GM21576 (cell line): ENCODE measurements around the gene TTI1.

Source experiments
- ATAC-seq: cut with Tn5 transposase; IDR thresholded peaks from one replicate; pipeline ENCODE4 v1.9.1; 2021; ENCODE audit warnings: mild to moderate bottlenecking, moderate library complexity; ENCODE audit not compliant: unreplicated experiment

Gene TTI1

DNA sequence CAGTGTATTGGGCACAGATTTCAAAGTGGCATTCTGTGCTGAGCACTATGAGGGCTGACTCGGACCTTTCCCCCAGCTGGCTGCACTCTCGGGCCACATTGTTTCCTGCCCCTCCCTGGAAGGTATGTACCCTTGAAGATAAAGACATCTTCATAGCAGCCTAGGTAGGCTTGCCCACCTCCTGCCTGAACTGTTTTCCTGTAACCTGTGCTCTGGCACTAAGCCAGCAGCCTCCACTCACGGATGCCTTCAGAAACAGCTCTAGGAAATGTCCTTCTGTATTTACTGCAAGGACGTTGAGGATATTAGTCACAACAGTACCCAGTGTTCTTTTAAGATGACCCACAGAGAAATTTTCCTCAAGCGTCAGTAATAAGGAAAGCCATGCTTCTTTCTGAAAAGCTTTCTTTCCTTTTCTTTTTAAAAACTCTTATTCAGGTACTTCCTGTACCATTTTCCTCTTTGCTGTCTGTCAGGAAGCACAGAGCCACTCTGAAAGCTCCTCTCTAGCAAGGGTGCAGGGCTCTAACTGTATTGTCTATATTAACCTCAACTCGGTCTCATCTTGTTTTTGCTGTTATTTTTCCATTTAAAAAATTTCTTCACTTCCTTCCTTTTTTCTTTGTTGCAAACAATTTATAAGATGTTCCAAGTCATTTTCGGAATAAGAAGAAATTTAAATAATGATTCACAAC lies 43.5 kb downstream of the TTI1 start:
- no peak for ATAC-seq

DNA sequence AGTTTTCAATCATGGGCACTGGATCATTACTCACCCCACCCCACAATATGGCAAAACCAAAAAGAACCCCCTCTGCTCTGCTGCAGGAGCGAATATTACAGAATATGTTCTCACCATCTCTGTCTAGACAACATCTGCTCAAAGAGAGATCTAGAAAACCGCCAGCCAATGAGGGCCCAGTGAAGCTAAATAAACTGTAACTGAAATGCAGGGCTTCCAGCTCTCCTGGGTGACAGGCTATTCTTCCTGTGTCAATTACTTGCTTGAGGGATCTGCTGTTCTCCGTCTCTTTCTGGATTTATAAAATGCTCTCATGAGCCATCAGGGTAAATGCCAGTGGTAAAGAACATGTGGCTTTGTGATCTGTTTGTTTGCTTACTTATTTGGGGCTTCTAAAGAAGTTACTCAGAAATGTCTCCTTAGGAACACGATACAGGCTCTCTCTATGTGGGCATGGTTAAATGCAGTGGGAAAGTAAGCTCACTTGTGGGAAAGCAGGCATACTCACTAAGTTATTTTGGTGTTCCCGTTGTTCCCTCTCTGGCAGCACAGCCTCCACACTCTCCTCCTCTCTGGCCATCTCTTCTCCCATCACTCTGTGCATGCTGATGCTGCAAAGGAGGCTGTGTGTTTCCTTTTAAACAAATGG lies 44.8 kb downstream of the TTI1 start:
- ATAC-seq: no peak

DNA sequence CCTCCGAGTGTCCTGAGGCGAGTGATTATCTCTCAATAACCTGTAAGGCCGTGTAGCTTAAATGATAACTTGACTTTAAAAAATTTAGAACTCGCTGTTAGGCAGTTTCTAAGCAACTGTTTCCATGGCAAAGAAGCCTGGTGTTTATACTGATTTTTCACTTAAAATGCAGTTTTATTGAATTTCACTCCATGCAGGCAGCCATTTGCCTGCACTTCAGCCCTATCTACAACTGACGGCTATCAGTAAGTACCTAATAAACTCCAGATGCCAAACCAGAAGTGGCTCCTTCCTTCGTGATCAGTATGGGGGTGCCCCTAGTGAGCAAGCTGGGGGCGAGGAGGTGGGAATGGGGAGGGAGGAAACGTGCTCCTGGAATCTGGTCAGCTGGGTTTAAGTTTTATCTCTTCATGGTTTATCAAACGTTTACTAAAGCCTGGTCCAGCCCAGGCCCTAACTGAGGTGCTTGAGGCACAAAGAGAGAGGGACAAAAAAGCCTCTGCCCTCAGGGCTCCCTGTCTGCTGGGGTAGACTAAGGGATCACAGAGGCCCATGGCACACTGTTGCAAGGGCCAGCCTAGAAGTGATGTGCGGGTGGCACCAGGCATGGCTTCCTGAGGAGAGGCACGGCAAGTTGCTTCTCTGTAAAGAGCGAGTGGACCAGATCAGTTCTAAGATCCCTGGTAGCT lies 45.5 kb downstream of the TTI1 start:
- ATAC-seq: no peak

DNA sequence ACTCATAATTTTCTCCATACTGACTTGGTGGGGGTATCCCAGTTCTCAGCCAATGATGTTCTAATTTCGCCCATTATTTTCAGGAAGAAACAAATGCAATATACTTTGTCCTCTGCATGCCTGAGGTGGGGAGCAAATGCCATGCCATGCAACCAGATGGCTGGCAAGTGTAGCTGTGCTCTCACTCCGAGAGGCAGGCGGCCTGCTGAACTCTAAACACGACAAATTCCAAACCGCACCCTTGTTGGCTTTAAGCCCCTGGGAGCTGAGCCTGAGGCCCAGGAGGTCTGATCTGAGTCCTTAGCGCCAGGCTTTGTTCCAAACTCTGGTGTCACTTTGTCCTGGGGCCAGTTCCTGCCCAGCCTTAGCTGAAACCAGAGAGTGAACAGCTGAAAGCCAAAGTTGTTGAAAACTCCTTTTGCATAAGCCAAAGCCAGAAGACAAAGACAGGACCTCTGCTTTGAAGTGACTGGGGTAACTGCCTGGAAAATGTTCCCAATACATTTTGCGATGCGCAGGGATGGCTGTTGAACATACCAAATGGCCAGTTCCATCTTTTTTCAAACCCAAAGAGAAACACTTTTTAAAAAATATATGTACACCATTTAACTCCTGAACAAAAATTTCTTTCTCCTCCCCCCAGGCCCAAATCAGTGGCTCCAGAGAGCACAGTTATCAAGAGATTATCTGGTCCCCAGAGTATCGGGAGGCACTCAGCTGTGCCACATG lies 46.2 kb downstream of the TTI1 start:
- ATAC-seq: no peak

DNA sequence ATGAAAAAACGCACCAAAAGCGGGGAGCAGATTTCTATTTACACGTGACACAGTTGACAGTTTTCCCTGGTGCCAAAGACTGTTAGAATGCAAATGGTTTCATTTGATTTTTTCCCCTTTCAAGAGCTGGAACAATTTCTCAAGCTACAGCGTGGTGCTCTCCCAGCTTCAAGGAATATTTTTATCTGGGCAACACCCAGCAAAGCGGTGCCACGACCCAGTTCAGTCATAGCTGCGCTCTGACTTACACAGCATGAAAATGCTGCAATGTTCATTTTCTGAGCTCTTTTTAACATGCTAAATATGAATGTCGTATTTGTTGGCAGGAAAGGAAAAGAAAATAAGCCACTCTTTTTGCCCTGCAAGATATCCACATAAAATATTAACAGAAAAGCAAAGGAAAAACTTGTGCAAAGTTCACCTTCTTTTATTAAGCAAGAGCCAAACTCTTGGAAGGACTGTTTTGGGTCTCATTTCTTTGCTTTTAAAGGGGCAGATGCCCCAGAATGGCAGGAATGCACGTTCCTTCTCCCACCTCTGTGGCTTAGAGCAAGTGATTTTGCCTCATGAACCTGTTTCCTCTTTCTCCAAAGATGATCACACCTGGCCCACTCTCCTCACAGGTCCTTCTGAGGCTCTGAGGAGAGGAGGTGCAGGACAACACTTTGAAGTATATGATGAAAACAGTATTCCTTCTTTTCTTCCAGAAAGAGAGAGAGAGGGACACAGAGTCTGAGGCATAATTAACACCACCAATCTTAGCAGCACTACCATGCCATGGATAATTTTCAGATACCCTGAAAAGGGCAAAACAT lies 47.0 kb downstream of the TTI1 start:
- no peak for ATAC-seq

DNA sequence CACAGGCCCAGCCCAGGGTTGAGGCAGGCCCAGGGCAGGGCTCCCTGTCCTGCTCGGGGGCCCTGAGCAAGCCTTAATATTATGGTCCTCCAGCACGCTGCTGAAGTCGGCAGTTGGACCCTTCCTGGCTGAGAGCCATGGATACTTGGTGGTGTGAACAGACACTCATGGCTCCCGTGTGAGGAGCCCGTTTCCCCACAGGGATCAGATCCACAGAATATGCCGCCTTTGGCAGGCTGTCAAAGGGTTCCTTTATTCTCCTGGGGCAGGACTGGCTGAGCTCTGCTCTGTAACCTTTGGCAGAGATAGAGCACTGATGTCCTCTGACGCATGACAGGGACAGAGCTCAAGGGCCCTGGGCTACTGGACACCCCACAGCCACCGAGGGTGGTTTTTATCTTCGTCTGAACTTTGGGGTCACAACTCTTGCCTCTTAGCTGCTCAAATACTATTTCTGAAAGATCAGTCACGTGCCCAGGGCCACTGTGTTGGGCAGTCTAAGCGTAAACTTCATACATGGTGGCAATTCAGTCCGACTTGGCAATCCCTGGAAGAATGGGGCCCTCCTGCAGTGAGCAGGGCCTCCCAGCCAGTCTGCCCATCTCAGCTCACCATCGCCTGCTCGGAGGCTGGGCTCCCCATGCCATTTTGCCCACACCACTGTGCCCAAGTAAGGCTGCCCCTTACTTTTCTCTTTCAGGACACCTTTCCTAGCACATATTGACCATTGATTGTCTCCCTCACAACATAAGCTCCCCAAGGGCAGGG lies 49.1 kb downstream of the TTI1 start:
- ATAC-seq: no peak

DNA sequence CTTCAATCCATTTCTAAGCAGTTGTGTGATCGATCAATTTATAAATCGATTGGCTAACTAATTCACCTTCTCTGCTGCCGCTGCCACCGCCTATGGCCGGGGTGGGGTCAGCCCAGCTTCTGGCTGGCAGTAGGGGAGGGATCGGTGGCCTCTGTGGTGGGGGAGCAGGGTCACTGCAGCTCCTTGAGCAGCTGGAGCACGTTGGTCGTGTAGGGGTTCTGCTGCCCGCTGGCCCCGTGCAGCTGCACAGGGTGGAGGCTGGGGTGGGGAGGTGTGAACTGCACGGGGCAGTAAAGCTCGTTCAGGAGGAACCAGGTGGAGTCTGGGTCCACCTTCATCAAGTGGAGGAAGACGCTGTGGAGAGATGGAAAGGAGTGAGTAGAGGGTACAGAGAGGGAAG lies 50.0 kb downstream of the TTI1 start:
- no peak for ATAC-seq

DNA sequence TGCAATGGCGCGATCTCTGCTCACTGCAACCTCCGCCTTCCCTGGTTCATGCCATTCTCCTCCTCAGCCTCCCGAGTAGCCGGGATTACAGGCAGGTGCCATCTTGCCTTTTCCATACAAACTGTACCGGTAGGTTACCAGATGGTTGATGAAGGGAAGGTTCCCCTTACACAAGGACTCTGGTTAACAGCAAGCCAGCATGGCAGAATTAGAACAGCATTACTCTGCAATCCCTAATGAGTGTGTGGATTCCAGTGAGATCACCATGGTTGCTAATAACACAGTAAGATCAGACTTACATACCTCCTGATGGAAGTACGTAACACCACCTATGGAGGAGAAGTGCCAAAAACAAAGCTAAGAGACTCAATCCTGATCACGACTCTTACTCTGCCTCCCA lies 51.7 kb downstream of the TTI1 start:
- no peak for ATAC-seq

DNA sequence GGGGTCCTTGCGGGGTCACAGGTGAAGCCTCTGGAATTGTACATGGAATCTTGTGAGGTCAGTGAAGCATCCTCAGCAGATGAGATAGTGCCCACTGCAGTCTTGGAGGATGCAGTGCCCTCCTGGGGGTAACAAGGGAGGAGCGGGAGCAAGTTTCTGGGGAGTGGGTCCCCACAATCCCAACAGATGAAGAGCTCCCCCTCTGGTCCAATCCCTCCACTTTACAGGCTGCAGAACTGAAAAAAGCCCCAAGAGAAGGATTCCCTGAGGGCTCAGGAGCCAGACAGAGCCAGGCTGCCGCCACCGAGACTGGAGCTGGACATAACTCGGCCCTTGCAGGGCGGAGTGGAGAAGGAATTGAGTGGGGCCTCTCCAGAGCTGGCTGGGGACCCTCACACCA lies 52.4 kb downstream of the TTI1 start:
- no peak for ATAC-seq

DNA sequence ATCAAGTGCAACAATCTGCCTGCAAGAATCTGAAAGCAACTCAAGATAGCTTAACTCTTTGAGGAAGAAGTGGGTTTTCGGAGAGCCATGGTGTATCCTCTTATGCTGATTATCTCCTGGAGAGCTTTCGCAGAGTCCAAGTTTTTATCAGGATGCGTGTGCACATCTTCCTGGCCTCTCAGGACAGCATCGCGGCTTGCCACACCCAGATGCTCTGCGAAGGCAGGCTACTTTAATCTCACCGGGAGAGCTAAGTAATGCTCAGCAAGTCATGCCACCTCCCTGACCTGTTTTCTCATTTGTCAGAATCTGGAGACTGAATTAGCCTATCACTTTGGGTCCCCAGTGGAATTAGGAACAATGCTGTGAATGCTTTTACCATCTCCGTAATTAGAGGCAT lies 52.9 kb downstream of the TTI1 start:
- ATAC-seq: no peak

DNA sequence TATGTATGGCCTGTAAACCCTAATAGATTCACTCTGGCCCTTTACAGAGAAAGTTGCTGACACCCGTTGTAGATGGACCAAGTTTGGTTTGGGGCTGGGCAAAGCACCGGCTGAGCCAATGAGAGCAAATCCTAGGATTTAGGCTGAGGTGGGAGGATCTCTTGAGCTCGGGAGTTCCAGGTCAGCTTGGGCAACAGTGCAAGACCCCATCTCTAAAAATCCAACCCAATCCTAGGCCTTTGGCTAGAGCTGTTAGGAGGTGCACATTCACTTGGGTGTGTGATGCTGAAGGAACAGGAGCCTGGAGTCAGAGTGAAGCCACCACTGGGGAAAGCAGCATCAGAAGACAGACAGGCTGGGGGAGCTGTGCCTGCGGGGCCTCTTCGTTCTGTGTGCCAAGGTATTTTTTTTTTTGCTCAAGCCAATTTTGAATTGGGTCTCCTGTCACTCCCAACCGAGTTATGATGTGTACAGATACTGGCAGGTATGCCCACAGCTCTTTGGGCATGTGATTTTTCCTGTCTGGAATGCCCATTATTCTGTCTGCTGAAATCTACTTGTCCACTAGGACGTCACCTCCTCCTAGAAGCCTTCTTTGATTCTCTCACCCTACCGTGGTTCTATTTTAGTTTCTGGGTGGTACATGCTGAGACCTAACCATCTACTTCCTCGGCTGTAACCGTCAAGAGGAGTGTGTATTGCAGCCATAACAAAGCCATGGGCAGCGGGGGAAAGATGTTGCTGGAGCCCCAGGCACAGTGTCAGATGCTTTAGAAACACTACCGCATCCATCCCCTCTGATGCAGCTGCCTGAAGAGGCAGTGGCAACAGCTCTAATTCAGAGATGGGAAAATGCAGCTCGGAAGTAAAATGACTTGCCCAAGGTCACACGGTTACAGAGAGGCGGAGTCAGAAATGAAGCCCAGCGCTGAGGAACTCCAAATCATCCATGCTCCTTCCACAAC lies 54.0 kb downstream of the TTI1 start:
- no peak for ATAC-seq

DNA sequence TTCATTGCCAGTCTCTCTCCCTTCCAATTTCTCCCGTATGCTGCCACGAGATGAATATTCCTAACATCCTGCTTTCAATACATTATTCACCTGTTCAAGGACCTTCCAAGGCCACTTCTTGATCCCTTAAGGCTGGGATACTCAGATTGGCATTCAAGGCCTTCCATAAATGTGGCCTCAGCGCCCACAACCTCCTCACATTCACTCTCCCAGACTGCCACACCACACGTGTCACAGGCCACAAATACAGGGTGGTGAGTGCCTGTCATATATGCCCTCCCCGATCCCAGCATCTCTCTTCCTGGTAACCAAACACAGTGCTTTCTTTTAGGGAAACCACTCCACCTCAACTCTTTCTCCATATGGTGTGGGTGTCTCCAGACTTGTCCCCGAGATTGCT lies 55.5 kb downstream of the TTI1 start:
- no peak for ATAC-seq

DNA sequence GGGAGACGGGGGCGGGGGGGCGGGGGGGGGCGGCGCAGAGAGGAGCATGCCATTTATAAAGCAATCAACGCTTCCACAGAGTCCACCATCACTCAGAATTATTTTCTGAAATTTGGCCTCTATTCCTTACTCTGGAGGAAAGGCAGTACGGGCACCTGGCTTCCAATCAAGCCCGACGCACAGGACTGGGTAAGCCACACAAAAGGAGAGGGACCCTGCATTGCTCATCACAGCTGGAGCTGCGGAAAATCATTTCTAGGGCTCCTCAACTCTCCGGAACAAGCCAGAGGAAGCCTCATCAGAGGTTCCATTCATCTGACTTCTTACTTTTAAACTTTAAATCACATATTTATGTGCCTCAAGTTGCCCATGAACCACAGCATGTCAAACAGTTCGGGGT lies 55.9 kb downstream of the TTI1 start:
- ATAC-seq: no peak

DNA sequence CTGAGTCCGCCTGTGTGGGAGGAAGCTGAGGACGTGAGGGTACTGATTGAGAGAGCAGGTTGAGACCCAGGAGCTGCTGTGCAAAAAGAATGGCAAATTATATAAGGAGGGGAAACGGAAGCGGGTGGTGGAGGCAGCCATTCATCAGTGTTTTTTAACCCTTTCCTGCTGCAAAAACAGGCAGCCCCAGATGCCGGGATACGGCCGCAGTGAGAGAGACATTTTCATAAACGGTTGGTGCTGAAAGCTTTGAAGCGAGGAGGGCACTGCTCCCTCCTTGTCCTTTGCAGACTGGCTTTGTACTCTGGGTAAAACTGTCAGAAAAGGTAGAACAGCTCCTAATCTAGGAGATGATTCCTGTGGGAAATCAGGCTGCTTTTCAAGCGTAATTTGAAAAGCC lies 56.4 kb downstream of the TTI1 start:
- ATAC-seq: no peak

DNA sequence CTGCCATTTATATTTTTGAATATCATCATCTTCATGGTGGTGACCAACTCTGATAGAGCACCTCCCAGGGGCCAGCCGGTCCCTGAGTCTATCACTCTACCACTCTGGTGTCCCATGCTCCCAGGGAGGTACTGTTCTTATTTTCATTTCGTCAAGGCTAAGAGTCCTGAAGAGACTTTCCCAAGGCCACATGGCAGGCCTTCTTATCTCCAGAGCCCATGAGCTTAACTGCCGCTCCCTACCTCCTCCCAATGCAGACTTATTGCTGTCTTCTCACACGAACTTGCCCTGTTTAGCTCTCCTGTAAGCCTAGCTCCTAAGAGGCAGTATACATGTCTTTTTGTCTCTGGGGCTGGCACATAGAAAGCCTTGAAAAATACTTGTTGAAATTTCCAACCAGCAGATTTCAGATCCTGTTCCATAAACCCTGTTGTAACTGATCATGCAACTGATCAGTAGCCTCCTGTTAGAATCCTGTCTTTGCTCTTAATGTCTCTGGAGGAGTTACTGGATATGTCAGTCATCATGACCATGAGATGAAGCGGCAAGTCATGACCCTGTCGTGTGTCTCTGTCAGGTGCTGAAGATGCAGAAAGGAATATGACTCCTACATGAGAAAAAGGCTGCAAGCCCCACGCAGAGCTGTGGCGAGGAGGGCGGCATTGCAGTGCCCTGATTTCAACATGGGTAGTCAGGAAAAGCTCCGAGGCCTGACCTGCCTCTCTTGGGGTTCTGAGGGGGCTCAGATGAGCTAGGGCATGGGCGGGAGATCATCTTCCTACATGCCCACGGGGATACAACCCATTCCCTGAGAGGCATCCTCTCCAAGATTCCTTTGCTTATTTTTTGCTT lies 60.0 kb downstream of the TTI1 start:
- ATAC-seq: no peak

DNA sequence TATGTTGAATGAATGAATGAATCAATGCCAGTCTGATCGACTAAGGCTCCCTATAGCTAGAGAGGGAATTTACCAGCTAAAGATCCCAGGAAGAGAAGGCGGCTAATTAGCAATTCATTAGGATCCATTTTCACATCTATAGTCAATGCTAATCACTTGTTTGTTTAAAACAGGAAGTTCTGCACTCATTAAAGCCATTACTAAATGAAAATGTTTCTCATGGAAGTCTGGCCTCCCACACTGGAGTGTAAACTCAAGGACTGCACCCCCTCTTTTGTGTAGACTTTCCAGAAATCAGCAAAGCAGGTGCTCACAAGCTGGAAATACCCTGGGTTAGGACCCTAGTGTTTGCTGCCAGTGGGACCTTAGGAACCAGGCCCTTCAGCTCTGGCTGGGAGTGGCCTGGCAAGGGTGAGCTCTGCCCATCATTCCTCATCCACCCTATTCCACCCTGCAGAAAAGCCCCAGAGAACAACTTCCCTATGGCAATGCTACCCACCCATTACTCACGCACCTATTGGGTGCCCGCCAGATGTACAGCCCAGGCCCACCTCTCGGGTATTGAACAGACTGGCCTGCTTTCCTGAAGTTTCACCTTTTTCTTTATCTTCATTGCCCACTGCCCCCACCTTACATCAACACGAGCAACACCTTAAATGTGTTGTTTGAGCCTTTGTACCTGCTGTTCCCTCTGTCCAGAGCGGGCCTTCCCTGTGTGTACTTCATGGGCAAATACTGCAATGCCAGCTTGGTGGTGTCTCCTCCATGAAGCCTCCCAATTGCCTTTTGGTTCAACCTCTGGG lies 60.8 kb downstream of the TTI1 start:
- no peak for ATAC-seq

DNA sequence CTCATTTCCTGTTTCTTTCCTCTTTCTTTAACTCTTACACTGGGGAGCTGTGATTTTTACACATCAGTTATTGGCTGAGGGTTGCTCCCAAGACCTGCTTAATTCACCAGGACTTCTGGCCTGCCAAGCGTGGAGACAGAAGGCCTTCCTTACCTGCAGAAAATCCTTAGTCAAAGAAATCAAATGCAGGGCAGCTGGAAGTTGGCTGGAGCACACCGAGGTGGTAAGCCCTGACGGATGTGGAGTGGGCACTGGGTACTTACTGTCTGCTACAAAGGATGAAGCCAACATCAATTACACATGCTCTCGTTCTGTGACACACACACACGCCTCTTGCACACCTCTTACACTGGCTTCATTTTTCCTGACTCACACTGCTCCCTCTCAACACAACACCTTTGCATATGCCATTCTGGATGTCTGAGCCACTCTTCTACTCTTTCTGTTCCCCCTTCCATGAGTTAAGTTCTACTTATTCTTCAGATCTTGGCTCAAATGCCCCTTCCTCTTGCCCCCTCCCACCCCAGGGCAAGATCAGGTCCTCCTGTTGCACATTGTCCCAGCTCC lies 61.6 kb downstream of the TTI1 start:
- no peak for ATAC-seq
